Measurements from ENCODE around the gene FRMD3. TPM values are rescaled to one million over a fixed set of nuclear protein-coding genes. Genes with fewer than 3 reads are reported as not detected.

Gene FRMD3
- total and polyA plus RNA-seq, 2 donors (not counting 3 experiments of a cell fraction or from before 2014, with no cell fraction given): 3.0 to 6.1 TPM

- dilution Hi-C loops (cut with MboI; ENCODE audit: extremely low pct_ligation_motif_present, low sequenced_read_pairs): no loop called here
- H3K4me3 ChIP-seq (replicated peaks in 1 of 3; ENCODE audit: insufficient read depth in 1 of 3, low read depth in 1 of 3, low read length in 3 of 3): no peak overlapping the region
- H3K27me3 ChIP-seq (ENCODE audit: control insufficient read depth in 2 of 2, insufficient read depth in 2 of 2, low read length in 2 of 2): no peaks in the 10 kb centered on the region
- no peak overlapping the region for H2AFZ ChIP-seq (ENCODE audit: low read depth, low read length)
- no peaks in the 10 kb centered on the region for H3K9me3 ChIP-seq (replicated peaks; ENCODE audit: control insufficient read depth, insufficient read depth, low read length)
- intact Hi-C loops (cut with micrococcal nuclease): no loop called here
- no peaks in the 10 kb centered on the region for H3K9me1 ChIP-seq (replicated peaks; ENCODE audit: control insufficient read depth, extremely low read depth, insufficient read depth, low read length)
- BruUV-seq (replicated peaks): no TSS peak
- no peak for FAIRE-seq
- no peak overlapping the region for H3K9ac ChIP-seq (replicated peaks; ENCODE audit: extremely low read depth, insufficient read depth, low read length)
- TF ChIP-seq CTCF (IDR thresholded peaks at IDR 0.05; ENCODE audit: extremely low read depth in 1 of 2, insufficient read depth in 1 of 2, low read depth in 1 of 2, low read length in 2 of 2) (no peak), EZH2 (IDR thresholded peaks at IDR 0.05; ENCODE audit: borderline replicate concordance, low read depth, low read length, severe bottlenecking) (no peak), MAX (IDR thresholded peaks at IDR 0.05; ENCODE audit: insufficient read depth, insufficient read length) (no peak), GATA2 (IDR thresholded peaks at IDR 0.05; ENCODE audit: insufficient read depth, insufficient read length, low read depth, low read length) (no peak), FOS (IDR thresholded peaks at IDR 0.05; ENCODE audit: borderline replicate concordance, insufficient read depth, low read length) (no peak), POLR2A (IDR thresholded peaks at IDR 0.05; ENCODE audit: low read depth, low read length) (no peak), JUN (IDR thresholded peaks at IDR 0.05; ENCODE audit: borderline replicate concordance, insufficient read depth, insufficient read length, low read depth) (no peak), POLR2AphosphoS5 (IDR thresholded peaks at IDR 0.05; ENCODE audit: insufficient read depth, low read depth, low read length) (no peak), MYC (IDR thresholded peaks at IDR 0.05; ENCODE audit: low read depth, low read length) (no peak)
- no peaks in the 10 kb centered on the region for H4K20me1 ChIP-seq (replicated peaks; ENCODE audit: control insufficient read depth, extremely low read depth, insufficient read depth, low read length)
- DNase-seq (ENCODE audit: low read depth, low spot score): no peak
- CTCF ChIA-PET: no interaction called here
- H3K4me1 ChIP-seq (ENCODE audit: control insufficient read depth, extremely low read depth, insufficient read depth, low read length): no peaks in the 10 kb centered on the region
- POLR2A ChIA-PET: no interaction called here
- H3K27ac ChIP-seq (ENCODE audit: insufficient read depth, low read depth, low read length): no peak overlapping the region
- H3K36me3 ChIP-seq (ENCODE audit: control insufficient read depth in 2 of 2, extremely low read depth in 1 of 2, insufficient read depth in 2 of 2, low read length in 2 of 2): no peaks in the 10 kb centered on the region
- H3K79me2 ChIP-seq (ENCODE audit: control insufficient read depth, insufficient read depth, low read length): no peaks in the 10 kb centered on the region
- no peak overlapping the region for H3K4me2 ChIP-seq (ENCODE audit: insufficient read depth, low read length)
These were observed 84.1 kb downstream of the FRMD3 start for GRCh38 chr9:83454076-83454475.

Data from endothelial cell of umbilical vein (primary cell).